ENCODE data around the gene OR4K2. TPM values are rescaled to one million over a fixed set of nuclear protein-coding genes. Genes with fewer than 3 reads are reported as not detected.
A peak's percentile ranks its signal among the peaks of the same experiment; 100 is the strongest.

The OR4K2 gene
- total and polyA plus RNA-seq, 7 experiments from 2014 or later: not detected

DNA sequence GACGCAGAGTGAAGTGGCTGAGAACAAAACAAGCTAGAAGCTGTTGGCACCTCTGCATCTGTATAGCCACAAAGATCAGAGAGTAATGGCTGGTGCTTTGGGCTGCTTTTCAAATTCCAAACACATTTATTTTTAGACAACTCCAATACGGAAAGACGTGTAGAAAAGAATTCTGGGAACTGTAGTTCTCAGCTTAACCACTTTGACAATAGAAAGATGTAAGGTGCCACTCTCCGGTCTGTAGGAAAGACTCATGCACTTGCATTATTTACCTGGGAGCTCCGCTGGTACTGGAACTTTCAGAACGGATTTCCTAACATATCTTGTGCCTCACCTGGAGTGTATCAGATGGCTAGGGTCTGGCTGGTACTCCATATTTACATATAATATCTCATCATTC is 1.8 kb upstream of the OR4K2 start:
- H3K27me3 ChIP-seq (ENCODE audit: control insufficient read depth in 2 of 2, insufficient read depth in 2 of 2, low read length in 2 of 2): no peaks in the 10 kb centered on the region
- H3K4me1 Mint-ChIP-seq: no peaks in the 10 kb centered on the region
- no peak for ATAC-seq
- DNase-seq: no peak
- no peak overlapping the region for H3K4me3 ChIP-seq (ENCODE audit: low read length)
- no peak overlapping the region for H3K4me3 Mint-ChIP-seq
- H3K27ac Mint-ChIP-seq: no peak overlapping the region
- H3K36me3 Mint-ChIP-seq: no peaks in the 10 kb centered on the region
- peaks cover 0 to 22% (median 0%) of the 10 kb centered on the region in 5 donors for H3K27me3 Mint-ChIP-seq
- H3K4me1 ChIP-seq (ENCODE audit: control insufficient read depth in 2 of 2, insufficient read depth in 2 of 2, low read length in 2 of 2): no peaks in the 10 kb centered on the region
- CTCF ChIA-PET: no interaction called here
- no peaks in the 10 kb centered on the region for H3K9me3 Mint-ChIP-seq
- no peaks in the 10 kb centered on the region for H3K36me3 ChIP-seq (ENCODE audit: control insufficient read depth in 2 of 3, insufficient read depth in 3 of 3, low read length in 3 of 3)
- intact Hi-C loops (cut with micrococcal nuclease): no loop called here
- H3K9me3 ChIP-seq (ENCODE audit: control insufficient read depth in 2 of 3, low read length in 3 of 3): no peaks in the 10 kb centered on the region
- POLR2A ChIA-PET: no interaction called here
- no peak overlapping the region for H3K27ac ChIP-seq (ENCODE audit: low read depth, low read length)

DNA sequence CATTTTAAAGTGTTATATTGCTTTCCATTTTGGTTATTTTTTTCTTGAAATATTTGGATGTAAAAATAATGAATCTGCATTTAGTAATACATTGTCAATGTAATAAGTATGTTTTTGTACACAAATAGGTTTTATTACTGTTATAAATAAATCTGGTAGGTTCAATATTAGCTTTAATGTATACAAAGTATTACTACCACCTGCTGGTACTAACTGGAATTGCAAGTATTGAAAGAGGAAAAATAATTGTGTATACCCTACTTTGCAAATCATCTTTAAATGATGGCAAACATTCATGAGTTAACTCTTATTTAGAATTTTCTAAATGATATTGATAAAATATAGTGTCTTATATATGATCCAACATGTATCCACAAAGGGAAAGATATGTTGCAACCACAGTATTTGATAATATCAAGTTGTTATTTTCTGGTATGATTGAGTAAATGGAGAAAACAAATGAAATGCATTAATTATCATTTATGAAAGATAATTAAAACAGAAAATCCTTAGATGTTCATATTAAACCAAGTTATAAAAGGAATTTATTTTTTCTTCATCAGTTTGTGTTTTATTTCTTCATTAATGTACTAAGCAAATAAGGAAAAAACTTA is 3.2 kb downstream of the OR4K2 start:
- ATAC-seq: no peak
- no peak overlapping the region for H3K4me3 ChIP-seq (ENCODE audit: low read length)
- Mint-ChIP-seq H3K27me3 (peaks cover 0 to 9% (median 0%) of the 10 kb centered on the region in 5 donors), H3K4me1 (no peaks in the 10 kb centered on the region), H3K9me3 (peaks cover 0 to 3% (median 0%) of the 10 kb centered on the region in 11 donors), H3K36me3 (no peaks in the 10 kb centered on the region), H3K4me3 (no peak overlapping the region), H3K27ac (no peak overlapping the region)
- intact Hi-C loops (cut with micrococcal nuclease): no loop called here
- H3K4me1 ChIP-seq (ENCODE audit: control insufficient read depth in 2 of 2, insufficient read depth in 2 of 2, low read length in 2 of 2): no peaks in the 10 kb centered on the region
- DNase-seq: peak in 3 of 9 donors; percentile 5 to 13 (median 9)
- H3K9me3 ChIP-seq (ENCODE audit: control insufficient read depth in 2 of 3, low read length in 3 of 3): no peaks in the 10 kb centered on the region
- no peaks in the 10 kb centered on the region for H3K27me3 ChIP-seq (ENCODE audit: control insufficient read depth in 2 of 2, insufficient read depth in 2 of 2, low read length in 2 of 2)
- CTCF ChIA-PET: interaction anchor here (0.7 kb wide), 1 partner anchor 240 kb away, joined by 3 read pairs; no protein-coding TSS in a partner anchor
- H3K27ac ChIP-seq (ENCODE audit: low read depth, low read length): no peak overlapping the region
- POLR2A ChIA-PET: no interaction called here
- no peaks in the 10 kb centered on the region for H3K36me3 ChIP-seq (ENCODE audit: control insufficient read depth in 2 of 3, insufficient read depth in 3 of 3, low read length in 3 of 3)

- Mint-ChIP-seq H3K9me3 (peaks cover 7 to 57% (median 40%) of the 10 kb centered on the region in 11 donors), H3K4me1 (no peaks in the 10 kb centered on the region), H3K4me3 (no peak overlapping the region), H3K36me3 (peaks cover 0 to 13% (median 0%) of the 10 kb centered on the region in 5 donors), H3K27me3 (peaks cover 0 to 21% (median 13%) of the 10 kb centered on the region in 5 donors), H3K27ac (no peak overlapping the region)
- Histone ChIP-seq H3K36me3 (ENCODE audit: control insufficient read depth in 2 of 3, insufficient read depth in 3 of 3, low read length in 3 of 3) (no peaks in the 10 kb centered on the region), H3K4me3 (ENCODE audit: low read length) (no peak overlapping the region), H3K27ac (ENCODE audit: low read depth, low read length) (no peak overlapping the region), H3K27me3 (ENCODE audit: control insufficient read depth in 2 of 2, insufficient read depth in 2 of 2, low read length in 2 of 2) (no peaks in the 10 kb centered on the region), H3K9me3 (ENCODE audit: control insufficient read depth in 2 of 3, low read length in 3 of 3) (peaks cover 0 to 58% (median 10%) of the 10 kb centered on the region in 3 experiments), H3K4me1 (ENCODE audit: control insufficient read depth in 2 of 2, insufficient read depth in 2 of 2, low read length in 2 of 2) (no peaks in the 10 kb centered on the region)
- intact Hi-C loops (cut with micrococcal nuclease): no loop called here
- ChIA-PET CTCF (no interaction called here), POLR2A (no interaction called here)
- ATAC-seq (no peak), DNase-seq (no peak)
Observed at GRCh38 chr14:19895282-19895681, 20.3 kb downstream of the OR4K2 start.

DNA sequence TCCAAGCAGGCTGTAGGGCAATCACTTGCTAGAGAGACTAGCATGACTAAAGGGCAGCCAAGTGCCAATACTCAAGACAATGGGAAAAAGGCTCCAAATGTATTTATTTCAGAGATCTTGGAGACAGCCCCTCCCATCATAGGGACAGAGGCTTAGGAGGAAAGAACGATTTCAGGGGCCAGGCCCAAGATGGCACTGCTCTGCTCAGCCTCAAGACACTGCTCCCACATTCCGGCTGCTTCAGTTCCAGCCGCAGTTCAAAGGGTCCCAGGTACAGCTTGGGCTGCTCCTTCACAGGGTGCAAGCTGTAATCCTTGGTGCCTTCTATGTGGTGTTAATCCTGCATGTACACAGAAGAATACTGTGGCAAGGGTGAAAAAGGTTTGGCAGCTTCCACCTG is 26.1 kb downstream of the OR4K2 start:
- CTCF ChIA-PET: interaction anchor here (0.6 kb wide), 1 partner anchor 473 kb away, joined by 5 read pairs; no protein-coding TSS in a partner anchor
- H3K27ac Mint-ChIP-seq: no peak overlapping the region
- no peak overlapping the region for H3K4me3 Mint-ChIP-seq
- no peaks in the 10 kb centered on the region for H3K36me3 ChIP-seq (ENCODE audit: control insufficient read depth in 2 of 3, insufficient read depth in 3 of 3, low read length in 3 of 3)
- DNase-seq (no peak), ATAC-seq (no peak)
- peaks cover 0 to 18% (median 5%) of the 10 kb centered on the region in 3 experiments for H3K9me3 ChIP-seq (ENCODE audit: control insufficient read depth in 2 of 3, low read length in 3 of 3)
- no peaks in the 10 kb centered on the region for H3K27me3 ChIP-seq (ENCODE audit: control insufficient read depth in 2 of 2, insufficient read depth in 2 of 2, low read length in 2 of 2)
- no peaks in the 10 kb centered on the region for H3K4me1 Mint-ChIP-seq
- POLR2A ChIA-PET: no interaction called here
- peaks cover 0 to 15% (median 9%) of the 10 kb centered on the region in 5 donors for H3K27me3 Mint-ChIP-seq
- H3K9me3 Mint-ChIP-seq: peaks cover 5 to 40% (median 23%) of the 10 kb centered on the region in 11 donors
- no peak overlapping the region for H3K4me3 ChIP-seq (ENCODE audit: low read length)
- H3K27ac ChIP-seq (ENCODE audit: low read depth, low read length): no peak overlapping the region
- intact Hi-C loops (cut with micrococcal nuclease): no loop called here
- no peaks in the 10 kb centered on the region for H3K4me1 ChIP-seq (ENCODE audit: control insufficient read depth in 2 of 2, insufficient read depth in 2 of 2, low read length in 2 of 2)
- H3K36me3 Mint-ChIP-seq: peaks cover 0 to 7% (median 0%) of the 10 kb centered on the region in 5 donors

GRCh38 chr14:19902409-19902808 is 27.5 kb downstream of the OR4K2 start:
- H3K27me3 Mint-ChIP-seq: peaks cover 0 to 15% (median 9%) of the 10 kb centered on the region in 5 donors
- Histone ChIP-seq H3K9me3 (ENCODE audit: control insufficient read depth in 2 of 3, low read length in 3 of 3) (peaks cover 0 to 4% (median 0%) of the 10 kb centered on the region in 3 experiments), H3K4me3 (ENCODE audit: low read length) (no peak overlapping the region), H3K36me3 (ENCODE audit: control insufficient read depth in 2 of 3, insufficient read depth in 3 of 3, low read length in 3 of 3) (no peaks in the 10 kb centered on the region), H3K27ac (ENCODE audit: low read depth, low read length) (no peak overlapping the region), H3K4me1 (ENCODE audit: control insufficient read depth in 2 of 2, insufficient read depth in 2 of 2, low read length in 2 of 2) (no peaks in the 10 kb centered on the region), H3K27me3 (ENCODE audit: control insufficient read depth in 2 of 2, insufficient read depth in 2 of 2, low read length in 2 of 2) (no peaks in the 10 kb centered on the region)
- ChIA-PET POLR2A (no interaction called here), CTCF (no interaction called here)
- H3K9me3 Mint-ChIP-seq: peaks cover 2 to 35% (median 12%) of the 10 kb centered on the region in 11 donors
- intact Hi-C loops (cut with micrococcal nuclease): no loop called here
- peaks cover 0 to 7% (median 0%) of the 10 kb centered on the region in 5 donors for H3K36me3 Mint-ChIP-seq
- H3K4me3 Mint-ChIP-seq: no peak overlapping the region
- DNase-seq: no peak
- no peaks in the 10 kb centered on the region for H3K4me1 Mint-ChIP-seq
- no peak overlapping the region for H3K27ac Mint-ChIP-seq
- ATAC-seq: no peak

GRCh38 chr14:19906665-19907064 is 31.7 kb downstream of the OR4K2 start:
- Mint-ChIP-seq H3K4me1 (no peaks in the 10 kb centered on the region), H3K4me3 (no peak overlapping the region), H3K27ac (no peak overlapping the region), H3K9me3 (peaks cover 2 to 16% (median 6%) of the 10 kb centered on the region in 11 donors), H3K27me3 (peaks cover 0 to 15% (median 13%) of the 10 kb centered on the region in 5 donors), H3K36me3 (peaks cover 0 to 6% (median 0%) of the 10 kb centered on the region in 5 donors)
- no peaks in the 10 kb centered on the region for H3K9me3 ChIP-seq (ENCODE audit: control insufficient read depth in 2 of 3, low read length in 3 of 3)
- H3K4me1 ChIP-seq (ENCODE audit: control insufficient read depth in 2 of 2, insufficient read depth in 2 of 2, low read length in 2 of 2): no peaks in the 10 kb centered on the region
- intact Hi-C loops (cut with micrococcal nuclease): no loop called here
- H3K27ac ChIP-seq (ENCODE audit: low read depth, low read length): no peak overlapping the region
- DNase-seq: no peak
- no peak overlapping the region for H3K4me3 ChIP-seq (ENCODE audit: low read length)
- ChIA-PET CTCF (no interaction called here), POLR2A (no interaction called here)
- H3K27me3 ChIP-seq (ENCODE audit: control insufficient read depth in 2 of 2, insufficient read depth in 2 of 2, low read length in 2 of 2): no peaks in the 10 kb centered on the region
- no peaks in the 10 kb centered on the region for H3K36me3 ChIP-seq (ENCODE audit: control insufficient read depth in 2 of 3, insufficient read depth in 3 of 3, low read length in 3 of 3)
- no peak for ATAC-seq

DNA sequence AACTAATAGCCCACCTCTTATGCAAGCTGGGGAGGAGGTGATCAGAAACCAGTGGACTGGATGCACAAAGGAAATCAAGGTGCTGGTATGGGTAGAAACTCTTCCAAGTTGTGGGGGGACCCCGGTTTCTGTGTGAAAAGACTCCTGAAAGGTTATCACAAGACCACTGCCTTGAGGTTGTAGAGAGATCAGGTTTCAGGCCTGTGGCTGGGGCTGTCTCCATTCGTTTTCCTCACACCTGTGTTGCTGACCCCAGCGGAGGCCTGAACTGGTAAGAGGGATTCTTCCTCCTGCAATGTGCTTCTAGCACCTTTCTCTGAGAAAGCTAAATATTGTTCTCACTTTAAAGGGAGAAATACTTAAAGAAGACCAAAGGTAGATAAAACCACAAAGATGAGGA is 36.2 kb downstream of the OR4K2 start:
- ChIA-PET CTCF (no interaction called here), POLR2A (no interaction called here)
- no peaks in the 10 kb centered on the region for H3K4me1 ChIP-seq (ENCODE audit: control insufficient read depth in 2 of 2, insufficient read depth in 2 of 2, low read length in 2 of 2)
- no peak overlapping the region for H3K27ac Mint-ChIP-seq
- DNase-seq: no peak
- H3K36me3 Mint-ChIP-seq: peaks cover 0 to 9% (median 0%) of the 10 kb centered on the region in 5 donors
- H3K27me3 Mint-ChIP-seq: peaks cover 0 to 15% (median 8%) of the 10 kb centered on the region in 5 donors
- no peak for ATAC-seq
- H3K36me3 ChIP-seq (ENCODE audit: control insufficient read depth in 2 of 3, insufficient read depth in 3 of 3, low read length in 3 of 3): no peaks in the 10 kb centered on the region
- no peaks in the 10 kb centered on the region for H3K27me3 ChIP-seq (ENCODE audit: control insufficient read depth in 2 of 2, insufficient read depth in 2 of 2, low read length in 2 of 2)
- H3K9me3 Mint-ChIP-seq: peaks cover 0 to 17% (median 7%) of the 10 kb centered on the region in 11 donors
- intact Hi-C loops (cut with micrococcal nuclease): no loop called here
- no peaks in the 10 kb centered on the region for H3K9me3 ChIP-seq (ENCODE audit: control insufficient read depth in 2 of 3, low read length in 3 of 3)
- H3K4me3 Mint-ChIP-seq: no peak overlapping the region
- H3K27ac ChIP-seq (ENCODE audit: low read depth, low read length): no peak overlapping the region
- H3K4me3 ChIP-seq (ENCODE audit: low read length): no peak overlapping the region
- H3K4me1 Mint-ChIP-seq: no peaks in the 10 kb centered on the region

Measured in naive thymus-derived CD4-positive, alpha-beta T cell (primary cell).